ENCODE results near the gene STPG3. TPM values are rescaled to one million over a fixed set of nuclear protein-coding genes. Genes with fewer than 3 reads are reported as not detected.

STPG3 gene
- total and polyA plus RNA-seq, 9 of the 15 experiments (the other 6 are each of a cell fraction or from before 2014, with no cell fraction given) = not detected

DNA sequence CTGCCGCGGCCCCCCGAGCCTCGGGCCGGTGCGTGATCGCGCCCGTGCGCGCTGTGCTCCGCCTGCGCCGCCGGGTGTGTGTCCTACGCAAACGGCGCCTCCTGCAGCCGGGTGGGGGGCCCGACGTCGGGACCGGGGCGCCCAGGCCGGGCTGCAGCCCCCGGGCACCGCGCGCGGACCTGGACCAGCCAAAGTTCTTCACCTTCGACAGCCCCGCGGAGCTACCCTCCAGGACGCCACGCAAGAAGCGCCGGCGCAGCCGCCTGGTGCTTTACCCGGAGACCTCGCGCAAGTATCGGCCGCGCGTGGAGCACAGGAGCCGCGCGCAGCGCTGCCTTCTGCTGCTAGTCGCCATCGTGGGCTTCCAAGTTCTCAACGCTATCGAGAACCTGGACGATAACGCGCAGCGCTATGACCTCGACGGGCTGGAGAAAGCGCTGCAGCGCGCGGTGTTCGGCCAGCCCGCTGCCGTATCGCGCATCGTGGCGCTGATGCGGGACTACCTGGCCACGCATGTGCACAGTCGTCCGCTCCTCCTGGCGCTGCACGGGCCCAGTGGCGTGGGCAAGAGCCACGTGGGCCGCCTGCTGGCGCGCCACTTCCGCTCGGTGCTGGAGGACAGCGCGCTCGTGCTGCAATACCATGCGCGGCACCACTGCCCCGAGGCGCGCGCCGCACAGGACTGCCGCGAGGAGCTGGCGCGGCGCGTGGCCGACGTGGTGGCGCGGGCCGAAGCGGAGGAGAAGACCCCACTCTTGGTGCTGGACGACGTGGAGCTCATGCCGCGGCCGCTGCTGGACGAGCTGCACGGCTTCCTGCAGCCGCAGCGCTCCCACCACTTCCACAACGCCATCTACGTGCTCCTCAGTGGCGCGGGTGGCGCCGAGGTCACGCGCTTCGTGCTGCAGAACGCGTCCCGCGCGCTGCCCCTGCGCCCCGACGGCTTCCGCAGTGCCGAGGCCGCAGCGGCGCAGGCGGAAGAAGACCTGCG is 27.9 kb downstream of the STPG3 start (continued):
- TF ChIP-seq ETS2 (tag; IDR thresholded peaks at IDR 0.05; ENCODE audit: borderline replicate concordance, poor library complexity, severe bottlenecking) (no peak), TEAD4 (IDR thresholded peaks at IDR 0.05; ENCODE audit: low read length) (no peak), TEAD4 (CRISPR knock-in tag; IDR thresholded peaks at IDR 0.05; ENCODE audit: borderline replicate concordance) (no peak), KHSRP (IDR thresholded peaks at IDR 0.05) (no peak), SMARCE1 (IDR thresholded peaks at IDR 0.05) (no peak), MIER1 (IDR thresholded peaks at IDR 0.05; ENCODE audit: low read depth) (no peak), PYGO2 (tag; IDR thresholded peaks at IDR 0.05) (no peak), HNRNPLL (IDR thresholded peaks at IDR 0.05; ENCODE audit: low read depth, low read length, poor library complexity, severe bottlenecking) (peak; percentile 96), ZNF766 (CRISPR knock-in tag; conservative IDR thresholded peaks at IDR 0.05) (no peak), SIN3A (IDR thresholded peaks at IDR 0.05; ENCODE audit: borderline replicate concordance in 2 of 2, control insufficient read depth in 1 of 2, low read depth in 2 of 2, low read length in 2 of 2) (0 out of 4 replicates have a peak, but pooled peaks of 1 of the 2 experiments have one; percentile 12)
- TF ChIP-seq, protein P1, sequence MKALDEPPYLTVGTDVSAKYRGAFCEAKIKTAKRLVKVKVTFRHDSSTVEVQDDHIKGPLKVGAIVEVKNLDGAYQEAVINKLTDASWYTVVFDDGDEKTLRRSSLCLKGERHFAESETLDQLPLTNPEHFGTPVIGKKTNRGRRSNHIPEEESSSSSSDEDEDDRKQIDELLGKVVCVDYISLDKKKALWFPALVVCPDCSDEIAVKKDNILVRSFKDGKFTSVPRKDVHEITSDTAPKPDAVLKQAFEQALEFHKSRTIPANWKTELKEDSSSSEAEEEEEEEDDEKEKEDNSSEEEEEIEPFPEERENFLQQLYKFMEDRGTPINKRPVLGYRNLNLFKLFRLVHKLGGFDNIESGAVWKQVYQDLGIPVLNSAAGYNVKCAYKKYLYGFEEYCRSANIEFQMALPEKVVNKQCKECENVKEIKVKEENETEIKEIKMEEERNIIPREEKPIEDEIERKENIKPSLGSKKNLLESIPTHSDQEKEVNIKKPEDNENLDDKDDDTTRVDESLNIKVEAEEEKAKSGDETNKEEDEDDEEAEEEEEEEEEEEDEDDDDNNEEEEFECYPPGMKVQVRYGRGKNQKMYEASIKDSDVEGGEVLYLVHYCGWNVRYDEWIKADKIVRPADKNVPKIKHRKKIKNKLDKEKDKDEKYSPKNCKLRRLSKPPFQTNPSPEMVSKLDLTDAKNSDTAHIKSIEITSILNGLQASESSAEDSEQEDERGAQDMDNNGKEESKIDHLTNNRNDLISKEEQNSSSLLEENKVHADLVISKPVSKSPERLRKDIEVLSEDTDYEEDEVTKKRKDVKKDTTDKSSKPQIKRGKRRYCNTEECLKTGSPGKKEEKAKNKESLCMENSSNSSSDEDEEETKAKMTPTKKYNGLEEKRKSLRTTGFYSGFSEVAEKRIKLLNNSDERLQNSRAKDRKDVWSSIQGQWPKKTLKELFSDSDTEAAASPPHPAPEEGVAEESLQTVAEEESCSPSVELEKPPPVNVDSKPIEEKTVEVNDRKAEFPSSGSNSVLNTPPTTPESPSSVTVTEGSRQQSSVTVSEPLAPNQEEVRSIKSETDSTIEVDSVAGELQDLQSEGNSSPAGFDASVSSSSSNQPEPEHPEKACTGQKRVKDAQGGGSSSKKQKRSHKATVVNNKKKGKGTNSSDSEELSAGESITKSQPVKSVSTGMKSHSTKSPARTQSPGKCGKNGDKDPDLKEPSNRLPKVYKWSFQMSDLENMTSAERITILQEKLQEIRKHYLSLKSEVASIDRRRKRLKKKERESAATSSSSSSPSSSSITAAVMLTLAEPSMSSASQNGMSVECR (CRISPR knock-in tag; IDR thresholded peaks at IDR 0.05) = peak; percentile 33; the same call in 1 of the 2 replicates
- TF ChIP-seq, protein P2, sequence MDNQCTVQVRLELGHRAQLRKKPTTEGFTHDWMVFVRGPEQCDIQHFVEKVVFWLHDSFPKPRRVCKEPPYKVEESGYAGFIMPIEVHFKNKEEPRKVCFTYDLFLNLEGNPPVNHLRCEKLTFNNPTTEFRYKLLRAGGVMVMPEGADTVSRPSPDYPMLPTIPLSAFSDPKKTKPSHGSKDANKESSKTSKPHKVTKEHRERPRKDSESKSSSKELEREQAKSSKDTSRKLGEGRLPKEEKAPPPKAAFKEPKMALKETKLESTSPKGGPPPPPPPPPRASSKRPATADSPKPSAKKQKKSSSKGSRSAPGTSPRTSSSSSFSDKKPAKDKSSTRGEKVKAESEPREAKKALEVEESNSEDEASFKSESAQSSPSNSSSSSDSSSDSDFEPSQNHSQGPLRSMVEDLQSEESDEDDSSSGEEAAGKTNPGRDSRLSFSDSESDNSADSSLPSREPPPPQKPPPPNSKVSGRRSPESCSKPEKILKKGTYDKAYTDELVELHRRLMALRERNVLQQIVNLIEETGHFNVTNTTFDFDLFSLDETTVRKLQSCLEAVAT (IDR thresholded peaks at IDR 0.05) = peak in 1 of 2 experiments; percentile 78; a peak in 2 of 4 replicates
- TF ChIP-seq, protein P3, sequence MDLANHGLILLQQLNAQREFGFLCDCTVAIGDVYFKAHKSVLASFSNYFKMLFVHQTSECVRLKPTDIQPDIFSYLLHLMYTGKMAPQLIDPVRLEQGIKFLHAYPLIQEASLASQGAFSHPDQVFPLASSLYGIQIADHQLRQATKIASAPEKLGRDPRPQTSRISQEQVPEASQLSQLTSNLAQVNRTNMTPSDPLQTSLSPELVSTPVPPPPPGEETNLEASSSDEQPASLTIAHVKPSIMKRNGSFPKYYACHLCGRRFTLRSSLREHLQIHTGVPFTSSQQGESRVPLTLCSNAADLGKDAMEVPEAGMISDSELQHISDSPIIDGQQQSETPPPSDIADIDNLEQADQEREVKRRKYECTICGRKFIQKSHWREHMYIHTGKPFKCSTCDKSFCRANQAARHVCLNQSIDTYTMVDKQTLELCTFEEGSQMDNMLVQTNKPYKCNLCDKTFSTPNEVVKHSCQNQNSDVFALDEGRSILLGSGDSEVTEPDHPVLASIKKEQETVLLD (IDR thresholded peaks at IDR 0.05) = no peak
- TF ChIP-seq, protein P4, sequence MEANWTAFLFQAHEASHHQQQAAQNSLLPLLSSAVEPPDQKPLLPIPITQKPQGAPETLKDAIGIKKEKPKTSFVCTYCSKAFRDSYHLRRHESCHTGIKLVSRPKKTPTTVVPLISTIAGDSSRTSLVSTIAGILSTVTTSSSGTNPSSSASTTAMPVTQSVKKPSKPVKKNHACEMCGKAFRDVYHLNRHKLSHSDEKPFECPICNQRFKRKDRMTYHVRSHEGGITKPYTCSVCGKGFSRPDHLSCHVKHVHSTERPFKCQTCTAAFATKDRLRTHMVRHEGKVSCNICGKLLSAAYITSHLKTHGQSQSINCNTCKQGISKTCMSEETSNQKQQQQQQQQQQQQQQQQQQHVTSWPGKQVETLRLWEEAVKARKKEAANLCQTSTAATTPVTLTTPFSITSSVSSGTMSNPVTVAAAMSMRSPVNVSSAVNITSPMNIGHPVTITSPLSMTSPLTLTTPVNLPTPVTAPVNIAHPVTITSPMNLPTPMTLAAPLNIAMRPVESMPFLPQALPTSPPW (CRISPR knock-in tag; IDR thresholded peaks at IDR 0.05) = no peak
- TF ChIP-seq, protein P5, sequence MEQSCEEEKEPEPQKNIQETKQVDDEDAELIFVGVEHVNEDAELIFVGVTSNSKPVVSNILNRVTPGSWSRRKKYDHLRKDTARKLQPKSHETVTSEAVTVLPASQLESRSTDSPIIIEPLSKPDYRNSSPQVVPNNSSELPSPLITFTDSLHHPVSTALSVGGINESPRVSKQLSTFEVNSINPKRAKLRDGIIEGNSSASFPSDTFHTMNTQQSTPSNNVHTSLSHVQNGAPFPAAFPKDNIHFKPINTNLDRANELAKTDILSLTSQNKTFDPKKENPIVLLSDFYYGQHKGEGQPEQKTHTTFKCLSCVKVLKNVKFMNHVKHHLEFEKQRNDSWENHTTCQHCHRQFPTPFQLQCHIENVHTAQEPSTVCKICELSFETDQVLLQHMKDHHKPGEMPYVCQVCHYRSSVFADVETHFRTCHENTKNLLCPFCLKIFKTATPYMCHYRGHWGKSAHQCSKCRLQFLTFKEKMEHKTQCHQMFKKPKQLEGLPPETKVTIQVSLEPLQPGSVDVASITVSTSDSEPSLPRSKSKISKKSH (CRISPR knock-in tag; IDR thresholded peaks at IDR 0.05) = no peak
